Stimulated activated CD4-positive, alpha-beta T cell treated with anti-CD3 and anti-CD28 coated beads, Interleukin-12 subunit alpha, Interleukin-12 subunit beta, amount 100 ng/mL, for 4 hours (primary cell): ENCODE data around the gene APLP2.
"Not testable (repeated sequence)": the region's sequence is repeated elsewhere in the genome, so short reads cannot be mapped to it uniquely, and the experiment has no call there.

Source experiments
- DNase-seq: peaks from one replicate; pipeline ENCODE4 v3.0.0-alpha.2; 2020

Gene APLP2

DNA sequence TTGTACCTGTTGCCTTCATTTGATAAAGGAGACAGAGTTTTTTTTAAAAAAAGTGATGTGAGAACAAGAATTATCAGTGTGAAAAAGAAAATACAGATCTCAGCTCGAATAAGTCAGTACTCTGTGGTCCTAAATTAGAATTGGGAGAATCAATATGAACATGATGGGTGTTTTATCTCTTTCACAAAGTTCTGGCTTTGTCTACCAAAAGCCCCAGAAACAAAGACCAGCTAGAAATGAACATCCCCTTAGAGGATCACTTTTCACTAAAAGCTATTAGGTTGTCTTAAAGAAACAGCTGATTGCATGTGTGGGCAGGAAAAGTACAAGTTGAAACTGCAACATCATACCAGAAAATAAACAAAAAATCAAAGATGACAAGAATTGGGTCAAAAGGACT lies 81.5 kb downstream of the APLP2 start:
- DNase-seq = no peak

DNA sequence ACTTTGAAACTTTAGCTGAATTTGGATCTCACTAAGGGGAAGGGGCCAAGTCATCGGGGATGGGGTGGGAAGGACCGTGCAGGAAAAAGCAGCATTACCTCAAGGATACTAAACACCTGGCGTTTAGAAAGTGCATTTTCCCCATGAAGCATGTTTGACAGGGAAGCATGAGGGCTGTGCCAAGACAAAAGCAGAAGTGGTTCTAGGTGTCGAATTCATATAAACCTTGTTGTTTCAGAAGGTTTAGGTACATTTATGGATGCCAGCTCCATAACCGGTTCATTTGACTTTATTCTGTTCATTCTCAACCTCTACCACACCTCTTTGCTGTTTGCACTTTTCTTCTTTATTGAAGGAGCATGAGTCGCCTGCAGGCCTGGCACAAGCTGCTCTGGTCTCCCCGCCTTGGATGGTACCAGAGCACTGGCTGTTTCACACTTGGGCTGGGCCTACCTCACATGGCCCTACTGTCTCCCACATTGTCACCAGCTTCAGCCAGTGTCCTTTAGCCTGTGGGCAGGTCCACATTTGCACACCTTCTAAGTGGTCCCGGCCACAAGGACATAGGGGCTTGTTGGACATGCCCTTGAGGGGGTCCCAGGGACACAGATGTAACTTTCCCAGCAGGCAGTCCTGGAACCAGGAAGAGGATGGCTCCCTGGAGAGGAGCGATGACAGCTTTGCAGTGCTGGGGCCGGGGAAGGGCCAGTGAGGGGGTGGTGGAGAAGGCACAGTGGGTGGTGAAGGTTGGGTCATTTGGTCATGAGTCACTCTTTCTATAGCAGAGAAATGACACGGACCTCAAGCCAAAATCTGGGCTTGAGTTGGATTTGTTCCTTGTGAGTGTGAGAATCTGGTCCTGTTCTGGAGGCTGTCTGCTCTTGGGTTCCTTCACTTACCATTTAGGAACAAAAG lies 86.7 kb downstream of the APLP2 start:
- no peak for DNase-seq

DNA sequence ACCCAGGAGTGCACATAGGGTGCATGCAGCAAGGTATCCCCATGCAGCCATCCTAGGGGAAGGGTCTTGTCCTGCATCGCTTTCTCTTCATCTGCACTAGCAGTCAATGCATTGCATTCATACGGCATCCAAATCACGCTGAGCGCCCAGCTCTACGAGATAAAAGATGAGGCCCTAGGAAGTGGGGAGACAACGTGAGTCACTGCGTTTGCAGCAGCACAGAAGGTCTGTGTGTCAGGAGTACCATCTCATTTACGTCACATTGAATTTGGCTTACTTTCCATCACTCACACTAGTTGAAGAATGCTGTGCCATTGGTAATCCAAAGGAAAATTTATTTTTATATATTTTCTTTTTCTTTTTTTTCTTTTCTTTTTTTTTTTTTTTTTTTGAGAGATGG lies 87.4 kb downstream of the APLP2 start:
- DNase-seq = no peak

DNA sequence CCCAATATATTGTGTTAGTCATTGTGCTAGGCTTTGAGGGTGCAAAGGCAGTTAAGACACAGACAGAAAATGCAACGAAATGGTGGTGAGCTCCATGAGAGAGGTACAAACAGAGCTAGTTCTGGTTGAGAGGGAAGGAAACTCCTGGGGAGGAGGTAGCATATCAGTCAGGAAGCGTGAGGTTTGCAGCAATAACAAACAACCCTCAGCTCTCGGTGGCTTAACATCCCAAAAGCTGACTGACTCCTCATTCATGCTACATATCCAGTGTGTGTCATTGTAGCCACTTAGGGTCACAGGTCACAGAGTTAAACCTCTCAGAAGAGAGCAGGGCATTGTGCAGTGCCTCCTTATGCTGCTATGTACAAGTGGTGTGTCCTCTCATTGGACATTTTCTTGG lies 88.1 kb downstream of the APLP2 start:
- DNase-seq = no peak

DNA sequence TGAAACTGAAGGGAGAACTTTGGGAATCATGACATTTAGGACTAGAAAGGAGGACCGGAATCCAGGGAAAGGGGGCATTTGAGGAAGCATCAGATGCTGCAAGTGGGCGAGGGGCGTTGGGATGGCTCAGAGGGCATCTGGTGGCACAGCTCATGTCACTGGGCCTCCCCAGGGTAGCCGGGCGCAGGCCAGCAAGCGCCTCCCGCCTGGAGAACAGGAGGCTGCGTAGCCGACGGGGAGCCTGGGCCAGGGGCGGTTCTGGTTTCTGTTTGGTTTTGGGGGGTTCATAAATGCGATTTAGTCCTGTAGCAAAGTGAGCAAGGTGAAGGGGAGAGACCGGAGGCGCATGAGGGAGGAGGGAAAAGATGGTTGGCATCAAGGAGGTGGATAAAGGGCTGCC lies 89.4 kb downstream of the APLP2 start:
- no peak for DNase-seq

DNA sequence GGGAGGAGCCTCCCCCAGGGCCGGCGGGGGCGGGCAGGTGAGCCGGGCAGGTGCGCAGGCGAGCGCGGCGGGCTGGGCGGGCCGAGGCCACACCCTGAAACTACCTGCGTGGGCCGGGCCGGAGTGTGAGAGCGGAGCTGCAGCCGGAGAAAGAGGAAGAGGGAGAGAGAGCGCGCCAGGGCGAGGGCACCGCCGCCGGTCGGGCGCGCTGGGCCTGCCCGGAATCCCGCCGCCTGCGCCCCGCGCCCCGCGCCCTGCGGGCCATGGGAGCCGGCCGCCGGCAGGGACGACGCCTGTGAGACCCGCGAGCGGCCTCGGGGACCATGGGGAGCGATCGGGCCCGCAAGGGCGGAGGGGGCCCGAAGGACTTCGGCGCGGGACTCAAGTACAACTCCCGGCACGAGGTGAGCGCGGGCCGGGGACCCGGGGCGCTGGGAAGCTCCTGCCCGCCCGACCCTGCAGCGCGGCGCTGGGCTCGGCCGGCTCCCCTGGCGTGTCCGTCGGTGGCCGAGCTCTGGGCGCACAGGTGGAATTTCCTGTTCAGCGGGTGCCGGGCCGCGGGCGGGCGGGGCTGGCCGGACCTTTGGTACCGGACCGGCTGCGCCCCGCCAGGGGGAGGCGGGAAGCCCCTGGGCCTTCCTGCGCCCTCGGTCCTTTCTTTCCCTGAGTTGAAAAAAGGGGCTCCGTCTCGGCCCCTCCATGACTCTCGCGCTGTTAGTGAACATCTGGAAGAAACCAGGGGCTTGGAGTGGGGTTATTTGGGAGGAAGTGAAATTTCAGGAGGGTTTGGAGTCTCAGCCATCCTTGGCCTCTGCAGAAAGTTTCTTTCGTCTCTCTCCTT lies 90.2 kb downstream of the APLP2 start, which contains the start of gene ST14:
ST14 (plus strand) TSS at position 126 of the 841 bp plus-strand sequence; CDS start at position 324, 198 bp downstream.
- DNase-seq = no peak

DNA sequence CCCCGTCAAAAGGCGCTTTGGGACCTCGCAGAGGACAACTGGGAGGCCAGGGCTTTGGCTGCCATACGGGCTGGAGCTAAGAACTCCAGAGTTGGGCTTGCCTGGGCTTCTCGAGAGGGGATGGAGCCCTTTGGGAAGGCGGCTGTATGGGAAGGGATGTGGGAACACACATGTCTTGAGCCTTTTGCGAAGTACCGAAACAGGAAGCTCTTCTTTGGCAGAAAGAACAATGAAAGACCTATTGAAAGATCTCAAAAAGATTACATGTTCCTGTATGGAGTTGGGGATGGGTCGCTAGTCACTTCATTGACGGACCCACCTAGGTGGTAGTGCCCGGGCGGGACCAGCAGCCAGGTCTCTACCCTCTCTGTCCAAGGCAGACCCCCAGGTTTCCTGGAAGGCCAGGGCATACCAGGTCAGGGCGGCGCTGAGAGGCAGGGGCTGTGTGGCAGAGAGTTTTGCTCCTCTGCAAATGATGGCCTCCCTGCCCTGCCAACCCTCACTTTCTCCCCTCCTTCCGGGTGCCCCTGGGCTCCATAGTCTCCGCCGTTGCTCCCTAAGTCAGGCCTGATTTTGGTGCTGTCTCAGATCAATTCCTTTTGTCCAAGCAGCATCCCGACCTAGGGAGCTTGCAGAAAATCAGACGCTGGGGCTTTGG lies 90.9 kb downstream of the APLP2 start:
- DNase-seq = no peak

DNA sequence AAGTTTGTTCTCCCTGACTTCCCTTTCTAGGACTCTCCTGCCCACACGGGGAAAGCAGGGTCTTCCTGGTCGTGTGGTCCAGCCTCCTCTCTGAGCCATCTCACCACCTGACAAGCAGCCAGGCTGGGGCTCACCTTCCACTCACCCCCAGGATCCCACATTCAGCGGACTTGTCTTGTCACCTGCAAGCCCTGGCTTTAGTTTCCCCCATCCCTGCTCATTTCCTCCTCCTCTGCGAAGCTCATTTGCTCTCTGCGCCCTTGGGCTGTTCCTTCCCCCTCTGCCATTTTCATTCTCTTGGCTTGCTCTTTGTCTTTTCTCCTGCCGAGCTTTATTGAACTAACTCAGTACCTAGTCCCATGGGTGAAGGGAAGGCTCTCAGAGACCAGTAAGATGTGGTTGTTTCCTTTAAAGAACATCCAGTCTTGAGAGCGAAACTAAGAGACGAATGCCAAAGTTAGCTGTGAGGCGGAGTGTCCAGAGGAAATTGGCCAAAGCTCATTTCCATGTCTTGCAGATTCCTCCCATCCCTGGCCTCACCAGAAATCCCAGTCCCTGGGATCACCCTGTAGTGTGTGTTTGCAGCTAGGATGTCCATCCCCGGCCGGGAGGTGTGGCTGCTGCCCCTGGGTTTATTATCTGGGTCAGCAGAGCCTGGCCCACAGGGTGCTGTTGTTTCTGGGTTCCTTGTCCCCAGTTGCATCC lies 91.9 kb downstream of the APLP2 start:
- no peak for DNase-seq

DNA sequence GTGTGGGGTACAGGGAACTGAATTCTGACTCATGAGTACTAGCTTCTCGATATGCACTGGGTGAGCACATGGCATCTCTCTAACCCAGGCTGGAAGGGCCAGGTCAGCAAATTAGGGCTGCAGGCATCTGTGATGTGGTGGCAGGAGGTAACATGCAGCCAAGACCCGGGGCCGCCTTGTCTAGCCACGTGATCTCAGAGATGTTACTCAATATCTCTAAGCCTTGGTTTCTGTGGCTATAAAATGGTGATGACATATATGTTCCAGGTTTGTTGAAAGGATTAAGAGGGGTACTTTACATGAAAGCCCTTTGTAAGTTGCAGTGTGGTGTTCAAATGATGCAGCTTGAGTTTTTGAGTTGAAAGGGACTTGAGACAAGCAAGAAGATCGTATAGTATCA lies 93.0 kb downstream of the APLP2 start:
- no peak for DNase-seq

DNA sequence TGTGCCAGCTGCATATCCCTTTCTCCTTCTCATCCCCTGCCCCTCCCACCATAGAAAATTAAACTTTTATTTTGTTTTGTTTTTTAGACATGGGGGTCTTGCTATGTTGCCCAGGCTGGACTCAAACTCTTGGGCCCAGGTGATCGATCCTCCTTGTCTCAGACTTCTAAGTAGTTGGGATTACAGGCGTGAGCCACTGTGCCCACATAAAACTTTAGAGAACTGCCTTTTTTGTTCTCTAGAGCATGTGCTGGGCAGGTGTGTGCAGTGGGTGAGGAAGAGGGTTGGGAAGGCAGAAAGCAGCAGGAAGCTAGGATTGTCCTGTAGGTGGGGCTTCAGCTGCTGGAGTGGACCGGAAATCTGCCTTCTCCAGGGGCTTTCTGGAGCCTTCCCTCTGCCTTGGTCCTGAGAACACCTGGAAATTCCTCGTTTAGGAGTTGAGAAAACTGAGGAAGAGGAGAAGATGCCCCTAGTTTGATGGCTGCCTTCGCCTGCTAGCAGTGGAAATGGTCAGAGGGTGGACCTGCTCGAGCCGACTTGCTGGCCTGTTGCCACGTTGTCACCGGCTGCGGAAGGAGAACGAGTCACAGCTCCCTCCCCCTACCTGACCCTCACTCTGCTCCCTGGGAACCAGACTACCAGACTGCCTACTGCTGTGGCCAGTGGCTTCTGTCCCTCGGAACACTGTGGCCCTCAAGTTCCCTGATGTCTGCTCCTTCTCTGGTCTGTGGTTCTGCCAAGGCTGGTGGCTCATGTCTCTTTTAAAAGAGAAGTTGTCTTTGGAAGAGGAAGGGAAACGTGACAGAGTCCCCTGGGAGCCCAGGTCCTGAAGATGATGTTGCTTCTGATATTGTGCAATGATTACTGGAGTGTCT lies 93.9 kb downstream of the APLP2 start:
- DNase-seq = no peak

DNA sequence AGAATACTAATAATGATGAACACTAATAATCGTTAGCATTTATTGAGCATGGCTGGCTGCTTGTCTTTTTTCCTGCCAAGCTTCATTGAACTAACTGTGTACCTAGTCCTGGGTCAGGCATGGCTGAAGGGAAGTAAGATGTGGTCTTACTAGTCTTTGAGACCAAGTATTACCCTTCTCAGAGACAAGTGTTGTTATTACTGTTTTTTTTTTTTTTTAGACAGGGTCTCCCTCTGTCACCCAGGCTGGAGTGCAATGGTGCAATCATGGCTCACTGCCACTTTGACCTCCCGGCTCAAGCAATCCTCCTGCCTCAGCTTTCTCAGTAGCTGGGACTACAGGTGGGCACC lies 94.5 kb downstream of the APLP2 start:
- DNase-seq = no peak

DNA sequence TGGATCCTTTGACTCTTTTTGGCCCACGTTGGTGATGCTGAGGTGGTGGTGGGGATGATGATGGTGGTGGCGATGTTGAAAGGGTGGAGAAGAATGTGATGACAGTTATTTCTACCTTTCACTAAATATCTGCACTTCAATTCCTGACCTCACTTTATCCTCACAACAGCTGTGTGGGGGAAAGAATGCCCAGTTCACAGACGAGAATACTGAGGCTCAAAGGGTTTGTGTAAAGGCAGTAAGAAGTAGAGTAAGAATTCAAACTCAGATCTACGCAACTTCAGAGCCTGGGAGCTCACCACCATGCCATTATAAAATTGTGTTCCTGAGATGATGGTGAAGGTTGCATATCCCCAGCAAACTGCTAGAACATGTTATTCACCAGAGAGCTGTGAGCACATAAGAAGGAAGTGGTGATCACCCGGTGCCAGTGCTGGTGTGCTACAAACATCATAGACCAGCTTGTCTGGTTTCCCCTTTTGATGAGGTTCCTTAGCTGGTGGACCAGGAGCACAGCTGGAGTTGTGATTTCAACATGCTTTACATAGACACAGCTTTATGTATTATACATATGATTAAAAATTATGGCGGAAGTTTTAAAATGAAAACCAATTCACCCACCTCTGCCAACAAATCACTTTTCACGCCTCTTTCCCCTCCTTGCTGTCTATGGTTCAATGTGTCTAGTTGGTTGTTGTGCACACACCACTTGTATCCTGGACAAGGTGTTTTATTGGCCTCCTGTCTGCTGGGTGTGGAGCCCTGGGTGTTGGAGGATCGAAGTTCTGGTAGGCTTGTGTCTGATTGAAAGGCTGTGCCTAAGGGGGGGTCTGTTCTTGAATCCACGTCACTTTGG lies 96.1 kb downstream of the APLP2 start:
- no peak for DNase-seq

DNA sequence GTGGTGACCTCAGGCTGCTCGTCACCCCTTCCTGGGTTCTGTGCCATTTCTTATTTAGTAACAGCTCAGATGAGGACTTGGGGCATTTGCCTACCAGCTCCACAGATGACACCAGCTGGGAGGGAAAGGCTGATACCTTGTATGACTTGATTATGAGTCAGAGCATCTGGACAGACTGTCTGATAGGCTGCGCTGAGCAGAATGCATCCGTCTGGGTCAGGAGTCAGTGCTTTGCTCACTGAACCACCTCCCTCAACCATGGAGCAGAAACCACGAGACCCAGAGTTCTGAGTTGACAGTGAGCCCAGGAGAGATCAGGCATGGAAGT lies 96.7 kb downstream of the APLP2 start:
- no peak for DNase-seq

DNA sequence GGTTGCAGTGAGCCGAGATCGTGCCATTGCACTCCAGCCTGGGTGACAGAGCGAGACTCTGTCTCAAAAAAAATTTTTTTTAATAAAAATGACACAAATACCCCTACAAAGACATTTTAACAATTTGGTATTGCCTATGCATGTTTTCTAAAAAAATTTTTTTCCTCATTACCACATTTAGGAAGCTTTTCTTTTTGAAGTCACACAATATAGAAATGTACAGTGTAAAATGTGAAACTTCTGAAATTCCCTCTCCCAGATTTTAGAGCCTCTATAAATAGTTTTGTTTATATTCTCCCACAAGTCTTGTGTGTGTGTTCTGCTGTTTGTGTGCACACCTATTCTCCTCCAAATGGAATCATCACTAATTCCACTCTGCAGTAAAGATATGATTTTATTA lies 97.5 kb downstream of the APLP2 start:
- no peak for DNase-seq

DNA sequence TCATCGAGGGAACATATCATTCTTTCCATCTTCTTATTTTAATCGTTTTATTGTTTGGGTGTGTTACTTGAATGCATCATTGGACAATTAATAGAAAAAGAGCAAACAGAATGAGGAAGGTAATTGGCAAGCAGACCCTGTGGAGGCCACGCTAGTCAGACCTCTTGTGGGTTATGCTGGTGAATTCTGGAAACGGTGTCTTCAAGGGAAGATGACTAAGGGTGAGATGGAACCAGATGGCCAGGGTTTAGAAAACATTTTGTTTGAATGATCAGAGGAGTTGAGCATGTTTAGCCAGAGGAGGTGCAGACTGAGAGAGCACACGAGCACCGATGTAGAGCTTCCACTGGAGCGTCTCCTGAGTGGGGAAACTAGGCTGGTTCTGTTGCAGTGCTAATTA lies 98.4 kb downstream of the APLP2 start:
- no peak for DNase-seq

DNA sequence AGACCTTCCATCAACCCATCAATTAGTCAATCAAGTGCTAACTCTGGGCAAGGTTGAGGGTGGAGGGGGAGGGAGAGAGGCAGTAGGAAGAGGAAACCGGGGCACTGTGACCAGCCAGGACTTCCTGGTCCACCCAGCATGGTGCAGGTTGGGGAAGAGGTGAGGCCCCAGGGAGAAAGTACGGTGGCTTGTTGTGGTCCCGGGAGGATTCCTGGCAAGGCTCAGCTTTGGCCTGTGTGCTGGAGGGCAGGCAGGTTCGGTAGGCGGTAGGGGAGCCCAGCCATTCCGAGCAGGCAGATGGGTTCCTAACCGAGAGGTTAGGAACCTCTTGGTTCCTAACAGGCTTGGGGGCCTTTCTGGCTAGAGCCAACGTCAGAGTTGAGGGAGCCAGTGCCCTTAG lies 100.7 kb downstream of the APLP2 start:
- DNase-seq = no peak

DNA sequence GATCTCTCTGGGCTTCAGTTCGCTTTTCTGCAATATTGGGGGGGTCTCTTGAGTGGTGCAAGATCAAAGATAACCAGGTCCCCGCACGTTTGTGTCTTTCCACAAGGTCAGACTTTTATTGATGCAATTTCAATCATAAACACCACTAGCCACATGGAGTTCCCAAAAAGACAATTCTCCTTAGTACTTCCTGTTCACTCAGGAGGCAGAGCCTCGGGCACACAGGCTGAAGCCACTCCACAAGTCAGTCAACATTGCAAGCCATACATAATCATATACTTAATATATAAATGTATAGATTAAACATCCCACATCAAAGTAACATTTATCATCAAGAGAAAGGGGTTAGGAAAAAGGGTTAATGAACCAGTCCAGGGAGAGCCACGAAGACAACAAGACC lies 101.8 kb downstream of the APLP2 start:
- DNase-seq = no peak

DNA sequence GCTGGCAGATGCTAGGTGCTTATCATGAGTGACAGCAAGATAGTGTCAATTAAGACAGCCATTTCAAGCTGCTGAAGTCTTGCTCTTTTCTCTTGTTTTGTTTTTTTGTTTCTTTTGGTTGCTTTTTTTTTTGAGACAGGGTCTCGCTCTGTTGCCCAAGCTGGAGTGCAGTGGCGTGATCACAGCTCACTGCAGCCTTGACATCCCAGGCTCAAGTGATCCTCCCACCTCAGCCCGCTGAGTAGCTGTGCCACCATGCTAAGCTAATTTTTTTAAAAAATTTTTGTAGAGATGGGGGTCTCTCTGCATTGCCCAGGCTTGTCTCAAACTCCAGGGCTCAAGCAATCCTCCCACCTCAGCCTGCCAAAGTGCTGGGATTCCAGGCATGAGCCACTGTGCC lies 102.3 kb downstream of the APLP2 start:
- not testable (repeated sequence) for DNase-seq

DNA sequence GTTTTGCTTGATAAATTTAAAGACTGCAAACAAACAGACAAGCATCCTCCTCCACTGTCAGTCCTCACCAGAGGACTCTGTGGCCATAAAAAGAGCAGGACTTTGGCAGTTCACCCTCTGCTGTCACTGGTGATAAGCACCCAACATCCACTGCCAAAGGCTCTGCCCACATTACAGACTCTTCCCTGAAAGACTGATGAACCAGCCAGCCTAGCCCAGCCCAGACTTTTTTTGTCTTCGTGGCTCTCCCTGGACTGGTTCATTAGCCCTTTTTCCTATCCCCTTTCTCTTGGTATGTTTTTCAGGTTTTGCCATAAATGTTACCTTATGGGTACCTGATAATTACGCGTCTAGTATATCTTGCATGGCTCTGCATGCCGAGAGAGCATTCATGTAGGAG lies 104.9 kb downstream of the APLP2 start:
- no peak for DNase-seq

DNA sequence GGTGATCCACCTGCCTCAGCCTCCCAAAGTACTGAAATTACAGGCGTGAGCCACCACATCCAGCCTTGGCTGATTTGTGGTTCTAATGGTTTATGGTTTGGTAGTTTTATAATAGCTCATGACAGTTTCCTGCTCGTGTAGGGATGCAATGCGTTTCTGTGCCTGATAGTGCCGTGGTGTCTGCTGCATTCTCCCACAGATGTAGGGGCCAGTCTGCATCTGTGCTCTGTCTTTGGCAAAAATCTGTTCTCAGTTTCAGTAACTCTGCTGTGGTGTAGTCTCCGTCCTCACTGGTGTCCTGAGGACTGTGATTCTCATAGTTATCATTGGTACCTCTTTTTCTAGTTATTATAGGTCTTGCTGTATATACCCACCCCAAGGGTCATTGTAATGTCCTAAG lies 106.2 kb downstream of the APLP2 start:
- no peak for DNase-seq

DNA sequence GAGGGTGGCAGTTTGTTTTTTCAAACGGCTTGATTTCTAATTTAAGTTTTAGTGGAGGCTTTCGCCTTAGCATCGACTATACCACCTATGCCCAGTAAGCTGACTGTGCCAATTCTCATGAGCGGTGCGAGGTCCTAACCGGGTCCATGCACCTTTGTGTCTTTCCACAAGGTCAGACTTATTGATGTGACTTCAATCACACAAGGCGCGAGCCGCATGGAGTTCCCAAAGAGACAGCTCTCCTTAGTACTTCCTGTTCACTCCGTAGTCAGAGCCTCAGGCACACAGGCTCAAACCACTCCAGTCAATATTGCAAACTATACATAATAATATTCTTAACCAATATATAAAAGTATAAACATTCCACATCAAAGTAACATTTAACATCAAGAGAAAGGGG lies 108.1 kb downstream of the APLP2 start:
- DNase-seq = no peak
